ENCODE results near the gene DNAH2.

The DNAH2 gene

GRCh38 chr17:7875804-7876370 is 158.3 kb downstream of the DNAH2 start:
- DNase-seq (ENCODE audit: low read depth) = no peak

- DNase-seq (ENCODE audit: low read depth) = no peak
Measured at GRCh38 chr17:7878234-7878633, 160.7 kb downstream of the DNAH2 start.

GRCh38 chr17:7880076-7880868 is 162.7 kb downstream of the DNAH2 start:
- no peak for DNase-seq (ENCODE audit: low read depth)

GRCh38 chr17:7881276-7882054 is 163.9 kb downstream of the DNAH2 start:
- peak; percentile 34 for DNase-seq (ENCODE audit: low read depth)

- no peak for DNase-seq (ENCODE audit: low read depth)
Measured at GRCh38 chr17:7882068-7882467, 164.5 kb downstream of the DNAH2 start.

- peak; percentile 31 for DNase-seq (ENCODE audit: low read depth)
Measured at GRCh38 chr17:7882629-7883028, 165.1 kb downstream of the DNAH2 start.
